Liver (tissue), 3 donors: ENCODE results near the gene ROR1.

Experiments
- ATF3 ChIP-seq: IDR thresholded peaks from 2 replicates; pipeline ENCODE4 v1.6.1; 2016; ENCODE audit warnings: antibody characterized with exemption
- FOXA1 ChIP-seq: IDR thresholded peaks from 2 replicates; pipeline ENCODE4 v1.6.1; 2016; ENCODE audit warnings: antibody characterized with exemption
- FOXA2 ChIP-seq: IDR thresholded peaks from 2 replicates; pipeline ENCODE4 v1.6.1; 2016; ENCODE audit warnings: antibody characterized with exemption
- GABPA ChIP-seq, 2 donors: IDR thresholded peaks in 1 of 2; conservative IDR thresholded peaks in 1 of 2; 2 replicates each; pipeline ENCODE4 v1.6.1; 2016; ENCODE audit warnings: antibody characterized with exemption in 2 of 2, mild to moderate bottlenecking in 1 of 2, moderate library complexity in 1 of 2
- HNF4G ChIP-seq: IDR thresholded peaks from 2 replicates; pipeline ENCODE4 v1.6.1; 2016; ENCODE audit warnings: antibody characterized with exemption
- JUND ChIP-seq, 2 donors: IDR thresholded peaks; 2 replicates each; pipeline ENCODE4 v1.6.1; 2016; ENCODE audit warnings: antibody characterized with exemption in 2 of 2
- RAD21 ChIP-seq, 2 donors: IDR thresholded peaks; 2 replicates each; pipeline ENCODE4 v1.6.1; 2016; ENCODE audit warnings: antibody characterized with exemption in 2 of 2, mild to moderate bottlenecking in 2 of 2
- SP1 ChIP-seq: IDR thresholded peaks from 2 replicates; pipeline ENCODE4 v1.6.1; 2018; ENCODE audit warnings: antibody characterized with exemption, mild to moderate bottlenecking
- TAF1 ChIP-seq: conservative IDR thresholded peaks from 2 replicates; pipeline ENCODE4 v1.6.1; 2016; ENCODE audit warnings: antibody characterized with exemption, mild to moderate bottlenecking
- YY1 ChIP-seq: IDR thresholded peaks from 2 replicates; pipeline ENCODE4 v1.6.1; 2016; ENCODE audit warnings: antibody characterized with exemption, mild to moderate bottlenecking
- TF ChIP-seq, protein P1 (sequence below): fragments of 150-350 bp; IDR thresholded peaks from 2 replicates; pipeline ENCODE4 v1.5.1; 2017; ENCODE audit warnings: improper control_type of control experiment, low read depth, low read length; ENCODE audit not compliant: missing input control
- TF ChIP-seq, protein P2 (sequence below): IDR thresholded peaks from 2 replicates; pipeline ENCODE4 v1.6.1; 2016; ENCODE audit warnings: antibody characterized with exemption
- TF ChIP-seq, protein P3 (sequence below): IDR thresholded peaks from 2 replicates; pipeline ENCODE4 v1.6.1; 2016; ENCODE audit warnings: antibody characterized with exemption
- TF ChIP-seq, protein P4 (sequence below): IDR thresholded peaks from 2 replicates; pipeline ENCODE4 v1.6.1; 2016; ENCODE audit warnings: antibody characterized with exemption, mild to moderate bottlenecking
- donor health status: healthy.
- donor health status: healthy.

DNA sequence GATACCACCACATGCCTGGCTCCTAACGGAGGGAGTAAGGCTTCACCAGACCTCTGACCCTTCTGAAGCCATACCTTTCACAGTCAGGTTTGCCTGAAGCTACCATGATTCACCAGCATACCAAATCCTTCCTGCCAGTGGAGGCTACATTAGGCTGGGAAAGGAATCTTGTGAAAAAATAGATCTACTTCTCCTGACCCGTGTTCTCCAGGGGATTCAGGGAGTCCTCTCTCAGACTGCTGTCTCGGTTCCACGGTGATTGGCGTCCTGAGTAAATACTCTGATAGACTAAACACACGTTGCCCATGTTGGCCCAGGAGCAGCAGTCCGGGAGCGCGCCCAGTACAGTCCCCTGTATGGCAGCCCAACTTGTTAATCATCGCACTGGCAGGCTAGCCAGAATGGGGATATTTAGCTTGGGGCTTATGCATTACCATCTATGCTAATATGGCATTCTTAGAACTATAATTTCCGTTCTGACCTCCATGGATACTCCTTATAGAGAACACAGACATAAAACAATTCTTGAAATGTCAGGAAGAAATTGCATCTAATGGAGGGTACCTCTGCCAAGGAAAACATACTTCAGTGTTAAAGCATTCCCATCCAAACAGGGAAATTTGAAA is 173.2 kb downstream of the ROR1 start:
- TF ChIP-seq, protein P1, sequence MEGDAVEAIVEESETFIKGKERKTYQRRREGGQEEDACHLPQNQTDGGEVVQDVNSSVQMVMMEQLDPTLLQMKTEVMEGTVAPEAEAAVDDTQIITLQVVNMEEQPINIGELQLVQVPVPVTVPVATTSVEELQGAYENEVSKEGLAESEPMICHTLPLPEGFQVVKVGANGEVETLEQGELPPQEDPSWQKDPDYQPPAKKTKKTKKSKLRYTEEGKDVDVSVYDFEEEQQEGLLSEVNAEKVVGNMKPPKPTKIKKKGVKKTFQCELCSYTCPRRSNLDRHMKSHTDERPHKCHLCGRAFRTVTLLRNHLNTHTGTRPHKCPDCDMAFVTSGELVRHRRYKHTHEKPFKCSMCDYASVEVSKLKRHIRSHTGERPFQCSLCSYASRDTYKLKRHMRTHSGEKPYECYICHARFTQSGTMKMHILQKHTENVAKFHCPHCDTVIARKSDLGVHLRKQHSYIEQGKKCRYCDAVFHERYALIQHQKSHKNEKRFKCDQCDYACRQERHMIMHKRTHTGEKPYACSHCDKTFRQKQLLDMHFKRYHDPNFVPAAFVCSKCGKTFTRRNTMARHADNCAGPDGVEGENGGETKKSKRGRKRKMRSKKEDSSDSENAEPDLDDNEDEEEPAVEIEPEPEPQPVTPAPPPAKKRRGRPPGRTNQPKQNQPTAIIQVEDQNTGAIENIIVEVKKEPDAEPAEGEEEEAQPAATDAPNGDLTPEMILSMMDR, result no peak
- TF ChIP-seq, protein P2, sequence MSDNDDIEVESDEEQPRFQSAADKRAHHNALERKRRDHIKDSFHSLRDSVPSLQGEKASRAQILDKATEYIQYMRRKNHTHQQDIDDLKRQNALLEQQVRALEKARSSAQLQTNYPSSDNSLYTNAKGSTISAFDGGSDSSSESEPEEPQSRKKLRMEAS, result no peak
- TF ChIP-seq JUND (IDR thresholded peaks at IDR 0.05) (no peak), FOXA1 (no peak), SP1 (no peak), HNF4G (no peak), FOXA2 (no peak), RAD21 (IDR thresholded peaks at IDR 0.05) (no peak), YY1 (no peak), ATF3 (no peak), TAF1 (no peak), GABPA (IDR thresholded peaks at IDR 0.05 in 1 of 2, conservative IDR thresholded peaks at IDR 0.05 in 1 of 2) (no peak)
- TF ChIP-seq, protein P3, sequence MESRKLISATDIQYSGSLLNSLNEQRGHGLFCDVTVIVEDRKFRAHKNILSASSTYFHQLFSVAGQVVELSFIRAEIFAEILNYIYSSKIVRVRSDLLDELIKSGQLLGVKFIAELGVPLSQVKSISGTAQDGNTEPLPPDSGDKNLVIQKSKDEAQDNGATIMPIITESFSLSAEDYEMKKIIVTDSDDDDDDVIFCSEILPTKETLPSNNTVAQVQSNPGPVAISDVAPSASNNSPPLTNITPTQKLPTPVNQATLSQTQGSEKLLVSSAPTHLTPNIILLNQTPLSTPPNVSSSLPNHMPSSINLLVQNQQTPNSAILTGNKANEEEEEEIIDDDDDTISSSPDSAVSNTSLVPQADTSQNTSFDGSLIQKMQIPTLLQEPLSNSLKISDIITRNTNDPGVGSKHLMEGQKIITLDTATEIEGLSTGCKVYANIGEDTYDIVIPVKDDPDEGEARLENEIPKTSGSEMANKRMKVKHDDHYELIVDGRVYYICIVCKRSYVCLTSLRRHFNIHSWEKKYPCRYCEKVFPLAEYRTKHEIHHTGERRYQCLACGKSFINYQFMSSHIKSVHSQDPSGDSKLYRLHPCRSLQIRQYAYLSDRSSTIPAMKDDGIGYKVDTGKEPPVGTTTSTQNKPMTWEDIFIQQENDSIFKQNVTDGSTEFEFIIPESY, result no peak
- TF ChIP-seq, protein P4, sequence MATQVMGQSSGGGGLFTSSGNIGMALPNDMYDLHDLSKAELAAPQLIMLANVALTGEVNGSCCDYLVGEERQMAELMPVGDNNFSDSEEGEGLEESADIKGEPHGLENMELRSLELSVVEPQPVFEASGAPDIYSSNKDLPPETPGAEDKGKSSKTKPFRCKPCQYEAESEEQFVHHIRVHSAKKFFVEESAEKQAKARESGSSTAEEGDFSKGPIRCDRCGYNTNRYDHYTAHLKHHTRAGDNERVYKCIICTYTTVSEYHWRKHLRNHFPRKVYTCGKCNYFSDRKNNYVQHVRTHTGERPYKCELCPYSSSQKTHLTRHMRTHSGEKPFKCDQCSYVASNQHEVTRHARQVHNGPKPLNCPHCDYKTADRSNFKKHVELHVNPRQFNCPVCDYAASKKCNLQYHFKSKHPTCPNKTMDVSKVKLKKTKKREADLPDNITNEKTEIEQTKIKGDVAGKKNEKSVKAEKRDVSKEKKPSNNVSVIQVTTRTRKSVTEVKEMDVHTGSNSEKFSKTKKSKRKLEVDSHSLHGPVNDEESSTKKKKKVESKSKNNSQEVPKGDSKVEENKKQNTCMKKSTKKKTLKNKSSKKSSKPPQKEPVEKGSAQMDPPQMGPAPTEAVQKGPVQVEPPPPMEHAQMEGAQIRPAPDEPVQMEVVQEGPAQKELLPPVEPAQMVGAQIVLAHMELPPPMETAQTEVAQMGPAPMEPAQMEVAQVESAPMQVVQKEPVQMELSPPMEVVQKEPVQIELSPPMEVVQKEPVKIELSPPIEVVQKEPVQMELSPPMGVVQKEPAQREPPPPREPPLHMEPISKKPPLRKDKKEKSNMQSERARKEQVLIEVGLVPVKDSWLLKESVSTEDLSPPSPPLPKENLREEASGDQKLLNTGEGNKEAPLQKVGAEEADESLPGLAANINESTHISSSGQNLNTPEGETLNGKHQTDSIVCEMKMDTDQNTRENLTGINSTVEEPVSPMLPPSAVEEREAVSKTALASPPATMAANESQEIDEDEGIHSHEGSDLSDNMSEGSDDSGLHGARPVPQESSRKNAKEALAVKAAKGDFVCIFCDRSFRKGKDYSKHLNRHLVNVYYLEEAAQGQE, result no peak
